ENCODE data around the gene STPG2. TPM values are rescaled to one million over a fixed set of nuclear protein-coding genes. Genes with fewer than 3 reads are reported as not detected.

The STPG2 gene
- total and polyA plus RNA-seq, 2 of the 4 experiments (the other 2 are of a cell fraction), result not detected

DNA sequence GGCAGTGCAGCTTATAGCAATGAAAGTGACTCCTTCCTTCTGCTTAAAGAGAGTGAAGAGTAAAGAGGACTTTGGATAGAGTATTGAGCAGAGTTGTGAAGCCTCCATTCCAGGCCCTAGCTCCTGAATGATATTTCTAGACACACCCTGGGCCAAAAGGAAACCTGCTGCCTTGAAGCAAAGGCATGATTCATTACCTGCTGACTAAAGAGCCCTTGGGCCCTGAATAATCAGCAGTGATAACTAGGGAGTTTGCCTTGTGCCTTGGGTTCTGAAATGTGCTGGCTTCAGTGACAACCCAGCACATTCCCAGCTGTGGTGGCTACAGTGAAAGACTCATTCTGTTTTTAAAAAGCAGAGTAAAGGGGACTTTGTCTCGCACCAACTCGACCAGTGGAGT is 49.2 kb downstream of the STPG2 start:
- Histone ChIP-seq H3K79me1 (ENCODE audit: low read depth in 1 of 2, low read length in 2 of 2) (no peaks in the 10 kb centered on the region), H3K9me1 (ENCODE audit: insufficient read depth, low read length) (no peaks in the 10 kb centered on the region), H2AK5ac (ENCODE audit: low read depth, low read length) (no peak overlapping the region), H3K23ac (ENCODE audit: low read depth, low read length) (no peak overlapping the region), H3K9ac (ENCODE audit: low read depth, low read length) (no peak overlapping the region), H3K4me2 (ENCODE audit: low read depth, low read length) (no peak overlapping the region), H3K56ac (ENCODE audit: extremely low read depth, insufficient read depth, low read length) (no peak overlapping the region), H3K27me3 (ENCODE audit: control insufficient read depth, insufficient read depth, low read length) (no peaks in the 10 kb centered on the region), H4K91ac (ENCODE audit: insufficient read depth, low read depth, low read length) (no peak overlapping the region), H3K27ac (ENCODE audit: insufficient read depth, low read length) (no peak overlapping the region), H2BK15ac (ENCODE audit: low read depth, low read length) (no peak overlapping the region), H2BK120ac (ENCODE audit: low read depth, low read length) (no peak overlapping the region), H3K18ac (ENCODE audit: low read depth, low read length) (no peak overlapping the region), H2AFZ (replicated peaks; ENCODE audit: low read length, poor library complexity) (no peak overlapping the region), H2AK9ac (replicated peaks; ENCODE audit: low read depth, low read length, poor library complexity) (no peak overlapping the region), H3K14ac (replicated peaks; ENCODE audit: low read depth, low read length) (no peak overlapping the region), H3K9me3 (ENCODE audit: control insufficient read depth, insufficient read depth, low read length) (no peaks in the 10 kb centered on the region), H2BK5ac (ENCODE audit: low read depth, low read length, poor library complexity, severe bottlenecking) (no peak overlapping the region), H2BK20ac (ENCODE audit: low read depth, low read length) (no peak overlapping the region), H4K8ac (ENCODE audit: low read depth in 2 of 2, low read length in 2 of 2) (no peak overlapping the region), H4K5ac (ENCODE audit: low read depth, low read length) (no peak overlapping the region), H3K4me3 (ENCODE audit: insufficient read depth, low read depth, low read length) (no peak overlapping the region), H3K36me3 (ENCODE audit: control insufficient read depth, insufficient read depth, low read length) (no peaks in the 10 kb centered on the region), H4K20me1 (ENCODE audit: insufficient read depth, low read length) (no peaks in the 10 kb centered on the region), H3K4ac (ENCODE audit: low read depth, low read length) (no peak overlapping the region), H3K4me1 (ENCODE audit: control insufficient read depth, insufficient read depth, low read length) (no peaks in the 10 kb centered on the region)
- no CpG with 5 or more reads among the region's 2 CpGs for WGBS, 2 experiments (ENCODE audit: extremely low coverage in 2 of 2, insufficient read length in 1 of 2)
- intact Hi-C loops (cut with micrococcal nuclease), result no loop called here
- no TSS peak for BruUV-seq (replicated peaks)
- ATAC-seq (ENCODE audit: low read depth), result no peak
- in situ Hi-C loops (cut with MboI; ENCODE audit: low sequenced_read_pairs), result no loop called here
- CTCF ChIA-PET, result no interaction called here
- POLR2A ChIA-PET (ENCODE audit: unreplicated experiment), result no interaction called here
- dilution Hi-C loops (cut with HindIII; ENCODE audit: low sequenced_read_pairs, unreplicated experiment), result no loop called here
- TF ChIP-seq CHD1 (IDR thresholded peaks at IDR 0.05; ENCODE audit: low read depth, low read length), result no peak
- TF ChIP-seq MXI1 (IDR thresholded peaks at IDR 0.05; ENCODE audit: borderline replicate concordance, low read depth, low read length), result no peak
- TF ChIP-seq POLR2A (IDR thresholded peaks at IDR 0.05; ENCODE audit: low read depth, low read length), result no peak
- no peak for TF ChIP-seq RFX5 (IDR thresholded peaks at IDR 0.05; ENCODE audit: low read depth, low read length)
- no peak for TF ChIP-seq FOS (IDR thresholded peaks at IDR 0.05; ENCODE audit: low read depth, low read length)
- no peak for TF ChIP-seq MAFK (IDR thresholded peaks at IDR 0.05; ENCODE audit: low read depth, low read length)
- no peak for TF ChIP-seq CEBPB (IDR thresholded peaks at IDR 0.05; ENCODE audit: low read depth, low read length)
- no peak for TF ChIP-seq MAZ (IDR thresholded peaks at IDR 0.05; ENCODE audit: borderline replicate concordance, low read depth, low read length)
- no peak for TF ChIP-seq RCOR1 (IDR thresholded peaks at IDR 0.05; ENCODE audit: insufficient replicate concordance, low read length)
- TF ChIP-seq, protein P1, sequence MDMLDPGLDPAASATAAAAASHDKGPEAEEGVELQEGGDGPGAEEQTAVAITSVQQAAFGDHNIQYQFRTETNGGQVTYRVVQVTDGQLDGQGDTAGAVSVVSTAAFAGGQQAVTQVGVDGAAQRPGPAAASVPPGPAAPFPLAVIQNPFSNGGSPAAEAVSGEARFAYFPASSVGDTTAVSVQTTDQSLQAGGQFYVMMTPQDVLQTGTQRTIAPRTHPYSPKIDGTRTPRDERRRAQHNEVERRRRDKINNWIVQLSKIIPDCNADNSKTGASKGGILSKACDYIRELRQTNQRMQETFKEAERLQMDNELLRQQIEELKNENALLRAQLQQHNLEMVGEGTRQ (IDR thresholded peaks at IDR 0.05; ENCODE audit: low read depth, low read length), result no peak
- no peak for TF ChIP-seq BHLHE40 (IDR thresholded peaks at IDR 0.05; ENCODE audit: low read depth, low read length)
- no peak for TF ChIP-seq RAD21 (IDR thresholded peaks at IDR 0.05; ENCODE audit: low read length)
- no peak for TF ChIP-seq SMC3 (IDR thresholded peaks at IDR 0.05; ENCODE audit: low read depth, low read length)
- no peak for TF ChIP-seq NFE2L2 (IDR thresholded peaks at IDR 0.05; ENCODE audit: low read depth, low read length)
- DNase-seq, result no peak
